Activated effector memory CD4-positive, alpha-beta T cell treated with anti-CD3 and anti-CD28 coated beads, Interleukin-2, amount 50 U/mL, for 16 hours (primary cell): ENCODE data around the gene FAXC.
"Not testable (repeated sequence)": the region's sequence is repeated elsewhere in the genome, so short reads cannot be mapped to it uniquely, and the experiment has no call there.

Experiments
- DNase-seq: peaks from one replicate; pipeline ENCODE4 v3.0.0-alpha.2; 2020

The FAXC gene

GRCh38 chr6:99276747-99277146 is 72.7 kb downstream of the FAXC start:
- no peak for DNase-seq

GRCh38 chr6:99270826-99271225 is 78.6 kb downstream of the FAXC start:
- DNase-seq, result no peak

GRCh38 chr6:99270030-99270429 is 79.4 kb downstream of the FAXC start:
- DNase-seq, result no peak

- DNase-seq, result no peak
Measured at GRCh38 chr6:99269207-99269606, 80.3 kb downstream of the FAXC start.

- DNase-seq, result not testable (repeated sequence)
Measured at GRCh38 chr6:99266996-99267395, 82.5 kb downstream of the FAXC start.

- DNase-seq, result not testable (repeated sequence)
Measured at GRCh38 chr6:99265447-99265846, 84.0 kb downstream of the FAXC start.

GRCh38 chr6:99254616-99255550 is 94.6 kb downstream of the FAXC start:
- no peak for DNase-seq

- DNase-seq, result no peak
Measured at GRCh38 chr6:99253271-99253670, 96.2 kb downstream of the FAXC start.

- DNase-seq, result no peak
Measured at GRCh38 chr6:99252421-99252820, 97.1 kb downstream of the FAXC start.

GRCh38 chr6:99250476-99250875 is 99.0 kb downstream of the FAXC start:
- DNase-seq, result no peak

- DNase-seq, result no peak
Measured at GRCh38 chr6:99246602-99247001, 102.9 kb downstream of the FAXC start.

GRCh38 chr6:99241905-99242534 is 107.5 kb downstream of the FAXC start:
- no peak for DNase-seq

GRCh38 chr6:99236010-99236409 is 113.5 kb downstream of the FAXC start:
- no peak for DNase-seq

GRCh38 chr6:99233219-99233618 is 116.3 kb downstream of the FAXC start:
- no peak for DNase-seq

GRCh38 chr6:99232056-99232455 is 117.4 kb downstream of the FAXC start:
- no peak for DNase-seq

GRCh38 chr6:99225172-99225571 is 124.3 kb downstream of the FAXC start:
- no peak for DNase-seq
